Gastrocnemius medialis (tissue), 4 donors: ENCODE measurements around the gene RHOT2. TPM values are rescaled to one million over a fixed set of nuclear protein-coding genes. Genes with fewer than 3 reads are reported as not detected.
A peak's percentile ranks its signal among the peaks of the same experiment; 100 is the strongest.

Source experiments
- ATAC-seq, 2 donors: fragments of 150-250 bp; one replicate each; pipeline ENCODE4 v1.9.1; 2016
- DNase-seq, 2 donors: peaks; one replicate each; pipeline ENCODE4 v3.0.0-alpha.2; 2019
- H3K27ac ChIP-seq, 4 donors: fragments of 200-600 bp; sonication (generic); 1 replicate in 1 of 4; 2 replicates in 3 of 4; pipeline ENCODE4 v1.5.1; 2016 to 2018; ENCODE audit warnings: mild to moderate bottlenecking in 2 of 4, moderate library complexity in 1 of 4
- H3K27me3 ChIP-seq, 3 donors: fragments of 200-600 bp; sonication (generic) in 2 of 3; 1 replicate in 1 of 3; 2 replicates in 2 of 3; pipeline versions ENCODE4 v1.5.1 to v1.6.0; 2016 to 2019; ENCODE audit warnings: mild to moderate bottlenecking in 1 of 3, moderate library complexity in 1 of 3
- H3K36me3 ChIP-seq, 2 donors: fragments of 200-600 bp; sonication (generic) in 1 of 2; one replicate each; pipeline ENCODE4 v1.5.1; 2017 to 2018
- H3K4me1 ChIP-seq, 2 donors: fragments of 200-600 bp; sonication (generic) in 1 of 2; one replicate each; pipeline ENCODE4 v1.5.1; 2016 to 2017; ENCODE audit warnings: mild to moderate bottlenecking in 2 of 2
- H3K4me3 ChIP-seq, 4 donors: fragments of 200-600 bp; sonication (generic) in 3 of 4; 1 replicate in 1 of 4; 2 replicates in 3 of 4; pipeline ENCODE4 v1.5.1; 2016 to 2019; ENCODE audit warnings: mild to moderate bottlenecking in 2 of 4
- H3K9me3 ChIP-seq, 3 donors: fragments of 200-600 bp; sonication (generic) in 2 of 3; 1 replicate in 1 of 3; 2 replicates in 2 of 3; pipeline ENCODE4 v1.5.1; 2016 to 2019
- CTCF ChIP-seq, 5 experiments: fragments of 450-650 bp in 3 of 5; fragments of 200-600 bp in 2 of 5; sonication (generic) in 2 of 5; IDR thresholded peaks in 4 of 5; conservative IDR thresholded peaks in 1 of 5; 1 replicate in 4 of 5; 2 replicates in 1 of 5; pipeline ENCODE4 v1.5.1; 2016 to 2019; ENCODE audit warnings: antibody characterized with exemption in 5 of 5, mild to moderate bottlenecking in 3 of 5, moderate library complexity in 3 of 5
- POLR2A ChIP-seq, 2 donors: fragments of 450-650 bp; IDR thresholded peaks; one replicate each; pipeline ENCODE4 v1.6.1; 2017; ENCODE audit warnings: antibody characterized with exemption in 2 of 2, mild to moderate bottlenecking in 2 of 2, moderate library complexity in 2 of 2
- in situ Hi-C, 4 donors: fragments of 200-750 bp; cut with MboI; loops; one replicate each; pipeline versions ENCODE4 v1.15.0 to v1.8.0; 2017; ENCODE audit warnings: low sequenced_read_pairs in 4 of 4
- intact Hi-C: fragments of 100-400 bp; cut with DNase I; formaldehyde crosslinking; loops from one replicate; pipeline ENCODE4 v1.15.1; 2023; ENCODE audit warnings: low total_unique reads
- total RNA-seq, 4 donors: library from RNA; depleted of rRNA; stranded (reverse); fragments of >200 nt; gene quantifications; one replicate each; pipeline versions ENCODE4 v1.1.0 to v1.2.3, GENCODE V29; 2016

The RHOT2 gene
- total RNA-seq, 4 donors from 2014 or later = 20.9 to 41.6 (median 27.3) TPM

DNA sequence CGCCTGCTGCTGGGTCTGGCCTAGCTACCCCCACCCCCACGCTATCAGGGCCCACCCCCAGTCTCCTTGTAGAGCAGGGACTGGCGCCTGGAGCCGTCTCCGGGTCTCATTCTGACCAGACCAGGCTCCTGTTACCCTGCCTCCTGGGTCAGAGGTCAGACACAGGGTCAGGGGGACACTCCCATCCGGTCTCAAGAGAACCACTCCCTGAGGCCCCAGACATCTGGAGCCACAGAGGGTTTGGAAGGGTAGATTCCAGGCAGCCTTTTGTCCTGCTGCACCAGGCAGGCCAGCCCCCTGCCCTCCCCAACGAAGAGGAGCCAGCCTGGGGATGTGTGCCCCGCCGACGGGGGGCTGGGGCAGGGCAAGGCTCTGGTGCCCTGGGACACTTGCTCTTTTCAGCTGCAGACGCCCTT, 38.1 kb upstream of the RHOT2 start:
- no peak for TF ChIP-seq CTCF (IDR thresholded peaks at IDR 0.05 in 4 of 5, conservative IDR thresholded peaks at IDR 0.05 in 1 of 5)
- TF ChIP-seq POLR2A (IDR thresholded peaks at IDR 0.05) = no peak
- H3K4me1 ChIP-seq = peaks cover 11 to 12% of the 10 kb centered on the region in 2 donors
- intact Hi-C loops (no loop called here), in situ Hi-C loops (no loop called here)
- DNase-seq (no peak), ATAC-seq (peak in 1 of 2 donors; percentile 4)
- H3K27ac ChIP-seq = peak overlapping the region in 3 of 4 donors; percentile 7 to 36 (median 27)
- no peaks in the 10 kb centered on the region for H3K27me3 ChIP-seq
- no peak overlapping the region for H3K4me3 ChIP-seq
- H3K9me3 ChIP-seq = no peaks in the 10 kb centered on the region
- H3K36me3 ChIP-seq = peaks cover 0 to 19% of the 10 kb centered on the region in 2 donors

- in situ Hi-C loops = no loop called here
- no peak for DNase-seq
- intact Hi-C loops = no loop called here
- no peak for ATAC-seq
- Histone ChIP-seq H3K4me3 (no peak overlapping the region), H3K4me1 (peaks cover 14 to 15% of the 10 kb centered on the region in 2 donors), H3K27ac (peak overlapping the region in 2 of 4 donors; percentile 7 to 36), H3K27me3 (no peaks in the 10 kb centered on the region), H3K9me3 (no peaks in the 10 kb centered on the region), H3K36me3 (peaks cover 0 to 19% of the 10 kb centered on the region in 2 donors)
- TF ChIP-seq CTCF (IDR thresholded peaks at IDR 0.05 in 4 of 5, conservative IDR thresholded peaks at IDR 0.05 in 1 of 5) (no peak), POLR2A (IDR thresholded peaks at IDR 0.05) (no peak)
Observed at GRCh38 chr16:630249-630814, 37.6 kb upstream of the RHOT2 start.

DNA sequence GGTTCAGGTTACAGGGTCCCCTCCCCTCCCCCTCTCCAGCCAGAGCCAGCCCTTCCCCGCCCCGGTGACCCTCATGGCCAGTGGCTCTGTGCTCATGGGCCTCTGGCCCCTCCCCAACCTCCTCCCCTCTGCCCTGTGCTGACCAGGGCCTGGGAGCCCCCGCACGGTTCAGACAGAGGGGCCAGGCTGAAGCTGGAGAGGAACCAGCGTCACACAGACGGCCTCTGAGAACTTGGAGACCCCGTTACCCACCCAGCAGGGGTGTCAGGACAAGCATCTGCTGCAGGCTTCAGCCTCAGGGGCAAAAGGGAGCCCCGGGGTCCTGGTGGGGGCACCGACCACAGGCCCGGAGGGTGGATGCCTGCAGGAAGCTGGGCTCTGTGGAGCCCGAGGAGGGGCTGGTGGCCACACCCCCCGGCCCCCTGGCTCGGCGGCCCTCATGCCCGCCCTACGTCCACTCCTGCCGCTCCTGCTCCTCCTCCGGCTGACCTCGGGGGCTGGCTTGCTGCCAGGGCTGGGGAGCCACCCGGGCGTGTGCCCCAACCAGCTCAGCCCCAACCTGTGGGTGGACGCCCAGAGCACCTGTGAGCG, 37.0 kb upstream of the RHOT2 start, which contains the start of gene WFIKKN1:
Gene WFIKKN1, plus strand, starts transcription at position 171 of the 591 bp plus-strand sequence. Its CDS starts 269 bp downstream, at position 440.
- ATAC-seq (no peak), DNase-seq (no peak)
- intact Hi-C loops = no loop called here
- in situ Hi-C loops = no loop called here
- no peak for TF ChIP-seq CTCF (IDR thresholded peaks at IDR 0.05 in 4 of 5, conservative IDR thresholded peaks at IDR 0.05 in 1 of 5)
- H3K4me3 ChIP-seq = no peak within 1 kb of the TSS
- peaks cover 0 to 14% of the 10 kb centered on the region in 2 donors for H3K36me3 ChIP-seq
- H3K27me3 ChIP-seq = no peaks in the 10 kb centered on the region
- H3K27ac ChIP-seq = peak within 1 kb of the TSS in 3 of 4 donors; percentile 7 to 36 (median 27)
- H3K4me1 ChIP-seq = peaks cover 16 to 21% of the 10 kb centered on the region in 2 donors
- H3K9me3 ChIP-seq = no peaks in the 10 kb centered on the region

DNA sequence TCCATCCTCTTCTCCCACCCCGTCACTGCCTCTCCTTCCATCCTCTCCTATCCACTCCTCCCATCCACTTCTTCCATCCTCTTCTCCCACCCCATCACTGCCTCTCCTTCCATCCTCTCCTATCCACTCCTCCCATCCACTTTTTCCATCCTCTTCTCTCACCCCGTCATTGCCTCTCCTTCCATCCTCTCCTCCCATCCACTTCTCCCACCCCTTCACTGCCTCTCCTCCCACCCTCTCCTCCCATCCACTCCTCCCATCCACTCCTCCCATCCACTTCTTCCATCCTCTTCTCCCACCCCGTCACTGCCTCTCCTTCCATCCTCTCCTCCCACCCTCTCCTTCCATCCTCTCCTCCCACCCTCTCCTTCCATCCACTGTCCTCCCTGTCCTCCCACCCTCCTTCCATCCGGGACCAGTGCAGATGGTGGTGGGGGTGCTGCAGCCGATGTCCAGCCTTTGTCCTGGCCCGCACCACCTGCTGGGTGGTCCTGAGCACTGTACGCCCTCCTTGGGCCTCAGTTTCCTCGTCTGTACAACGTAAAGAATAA, 36.0 kb upstream of the RHOT2 start:
- TF ChIP-seq POLR2A (IDR thresholded peaks at IDR 0.05) = no peak
- no peak for TF ChIP-seq CTCF (IDR thresholded peaks at IDR 0.05 in 4 of 5, conservative IDR thresholded peaks at IDR 0.05 in 1 of 5)
- no peaks in the 10 kb centered on the region for H3K9me3 ChIP-seq
- DNase-seq = no peak
- no peak for ATAC-seq
- intact Hi-C loops (no loop called here), in situ Hi-C loops (no loop called here)
- H3K27ac ChIP-seq = no peak overlapping the region
- no peaks in the 10 kb centered on the region for H3K27me3 ChIP-seq
- peaks cover 0 to 8% of the 10 kb centered on the region in 2 donors for H3K36me3 ChIP-seq
- H3K4me1 ChIP-seq = peaks cover 16 to 22% of the 10 kb centered on the region in 2 donors
- no peak overlapping the region for H3K4me3 ChIP-seq
